Tibial artery (tissue), 4 donors: ENCODE measurements around the gene NELFE.

Experiments used
- DNase-seq, 2 donors: peaks; one replicate each; pipeline ENCODE4 v3.0.0-alpha.2; 2019
- H3K27ac ChIP-seq, 2 donors: fragments of 200-600 bp; sonication (generic) in 1 of 2; 1 replicate in 1 of 2; 2 replicates in 1 of 2; pipeline ENCODE4 v1.5.1; 2018 to 2019; ENCODE audit warnings: mild to moderate bottlenecking in 1 of 2
- H3K27me3 ChIP-seq, 2 donors: fragments of 200-600 bp; sonication (generic) in 1 of 2; one replicate each; pipeline versions ENCODE4 v1.5.1 to v1.6.0; 2016 to 2019
- H3K36me3 ChIP-seq, 3 donors: fragments of 200-600 bp; sonication (generic) in 2 of 3; one replicate each; pipeline ENCODE4 v1.5.1; 2016 to 2019; ENCODE audit warnings: mild to moderate bottlenecking in 2 of 3
- H3K4me1 ChIP-seq, 4 donors: fragments of 200-600 bp; sonication (generic) in 2 of 4; 1 replicate in 3 of 4; 2 replicates in 1 of 4; pipeline ENCODE4 v1.5.1; 2016 to 2019
- H3K4me3 ChIP-seq, 2 donors: fragments of 200-600 bp; sonication (generic) in 1 of 2; 1 replicate in 1 of 2; 2 replicates in 1 of 2; pipeline ENCODE4 v1.5.1; 2018 to 2019; ENCODE audit warnings: mild to moderate bottlenecking in 2 of 2
- H3K9me3 ChIP-seq, 3 donors: fragments of 200-600 bp; sonication (generic) in 1 of 3; one replicate each; pipeline ENCODE4 v1.5.1; 2016 to 2019
- CTCF ChIP-seq, 2 experiments: fragments of 200-600 bp in 1 of 2; fragments of 450-650 bp in 1 of 2; IDR thresholded peaks; one replicate each; pipeline ENCODE4 v1.5.1; 2017 to 2019; ENCODE audit warnings: antibody characterized with exemption in 2 of 2, mild to moderate bottlenecking in 1 of 2, moderate library complexity in 1 of 2
- intact Hi-C: fragments of 100-400 bp; cut with DNase I; formaldehyde crosslinking; loops from one replicate; pipeline ENCODE4 v1.15.0; 2023; ENCODE audit warnings: low total_unique reads

Gene NELFE

GRCh38 chr6:31927863-31928671 is 30.7 kb downstream of the NELFE start:
- Histone ChIP-seq H3K9me3 (no peaks in the 10 kb centered on the region), H3K27ac (no peak overlapping the region), H3K4me1 (no peaks in the 10 kb centered on the region), H3K27me3 (peaks cover 0 to 5% of the 10 kb centered on the region in 2 donors), H3K36me3 (no peaks in the 10 kb centered on the region), H3K4me3 (peak overlapping the region in 1 of 2 donors; percentile 6)
- no peak for DNase-seq
- TF ChIP-seq CTCF (IDR thresholded peaks at IDR 0.05) = no peak
- intact Hi-C loops = no loop called here

GRCh38 chr6:31927242-31927862 is 31.4 kb downstream of the NELFE start, which contains the start of gene C2:
Gene C2 (plus strand): TSS chr6:31927717. CDS start chr6:31927753, 36 bp downstream.
- intact Hi-C loops = no loop called here
- Histone ChIP-seq H3K27ac (no peak within 1 kb of the TSS), H3K4me1 (no peaks in the 10 kb centered on the region), H3K9me3 (no peaks in the 10 kb centered on the region), H3K27me3 (peaks cover 0 to 5% of the 10 kb centered on the region in 2 donors), H3K4me3 (peak within 1 kb of the TSS in 1 of 2 donors; percentile 6), H3K36me3 (no peaks in the 10 kb centered on the region)
- no peak for TF ChIP-seq CTCF (IDR thresholded peaks at IDR 0.05)
- no peak for DNase-seq

GRCh38 chr6:31922942-31923341 is 35.8 kb downstream of the NELFE start:
- no peaks in the 10 kb centered on the region for H3K27me3 ChIP-seq
- DNase-seq = no peak
- intact Hi-C loops = no loop called here
- TF ChIP-seq CTCF (IDR thresholded peaks at IDR 0.05) = no peak
- no peaks in the 10 kb centered on the region for H3K4me1 ChIP-seq
- no peaks in the 10 kb centered on the region for H3K9me3 ChIP-seq
- H3K4me3 ChIP-seq = no peak overlapping the region
- H3K27ac ChIP-seq = no peak overlapping the region
- no peaks in the 10 kb centered on the region for H3K36me3 ChIP-seq

GRCh38 chr6:31920811-31921210 is 38.0 kb downstream of the NELFE start:
- DNase-seq = no peak

More at GRCh38 chr6:31920811-31921210, 38.0 kb downstream of the NELFE start:
- Histone ChIP-seq H3K36me3 (no peaks in the 10 kb centered on the region), H3K4me1 (no peaks in the 10 kb centered on the region), H3K27ac (no peak overlapping the region), H3K9me3 (no peaks in the 10 kb centered on the region), H3K27me3 (peaks cover 0 to under 1% of the 10 kb centered on the region in 2 donors), H3K4me3 (no peak overlapping the region)
- intact Hi-C loops = no loop called here
- no peak for TF ChIP-seq CTCF (IDR thresholded peaks at IDR 0.05)
